MM.1S (cell line): ENCODE measurements around the gene HIPK1.

Experiments used
- DNase-seq: peaks from one replicate; pipeline ENCODE4 v3.0.0-alpha.2; 2015
- H2AFZ ChIP-seq: fragments of 300-600 bp; sonication (generic); 2 replicates; pipeline ENCODE4 v1.6.0; 2016; ENCODE audit warnings: antibody characterized with exemption, low read length
- H3F3A ChIP-seq: fragments of 300-600 bp; sonication (generic); 2 replicates; pipeline ENCODE4 v1.6.1; 2016; ENCODE audit warnings: mild to moderate bottlenecking, antibody characterized with exemption, low read length, moderate library complexity, mixed read lengths; ENCODE audit not compliant: insufficient read depth
- H3K27ac ChIP-seq: fragments of 300-600 bp; sonication (generic); 2 replicates; pipeline ENCODE4 v1.5.1; 2016; ENCODE audit warnings: mild to moderate bottlenecking, low read length
- H3K27me3 ChIP-seq: fragments of 300-600 bp; sonication (generic); replicated peaks from 2 replicates; pipeline ENCODE4 v1.6.0; 2016; ENCODE audit warnings: low read length; ENCODE audit not compliant: insufficient read depth
- H3K36me3 ChIP-seq: fragments of 300-600 bp; sonication (generic); replicated peaks from 2 replicates; pipeline ENCODE4 v1.6.1; 2016; ENCODE audit warnings: mild to moderate bottlenecking, low read length, mixed read lengths; ENCODE audit not compliant: insufficient read depth
- H3K4me1 ChIP-seq: fragments of 300-600 bp; sonication (generic); 2 replicates; pipeline ENCODE4 v1.6.1; 2016; ENCODE audit warnings: low read length, mixed read lengths
- H3K4me2 ChIP-seq: fragments of 300-600 bp; sonication (generic); 2 replicates; pipeline ENCODE4 v1.6.0; 2016; ENCODE audit warnings: low read depth, low read length
- H3K4me3 ChIP-seq: fragments of 300-600 bp; sonication (generic); 2 replicates; pipeline ENCODE4 v1.5.1; 2016; ENCODE audit warnings: low read length, mixed read lengths
- H3K79me2 ChIP-seq: fragments of 300-600 bp; sonication (generic); 2 replicates; pipeline ENCODE4 v1.6.1; 2016; ENCODE audit warnings: mixed run types, low read length, mixed read lengths
- H3K9ac ChIP-seq: fragments of 300-600 bp; sonication (generic); 2 replicates; pipeline ENCODE4 v1.6.1; 2016; ENCODE audit warnings: low read length, mixed read lengths
- H3K9me2 ChIP-seq: fragments of 300-600 bp; sonication (generic); replicated peaks from 2 replicates; pipeline ENCODE4 v1.6.1; 2016; ENCODE audit warnings: mild to moderate bottlenecking, low read length, mixed read lengths; ENCODE audit not compliant: insufficient read depth
- H3K9me3 ChIP-seq: fragments of 300-600 bp; sonication (generic); replicated peaks from 2 replicates; pipeline ENCODE4 v1.6.1; 2016; ENCODE audit warnings: mild to moderate bottlenecking, low read length, mixed read lengths; ENCODE audit not compliant: insufficient read depth
- H4K20me1 ChIP-seq: fragments of 300-600 bp; sonication (generic); 2 replicates; pipeline ENCODE4 v1.6.1; 2016; ENCODE audit warnings: mild to moderate bottlenecking, low read length, moderate library complexity, mixed read lengths; ENCODE audit not compliant: insufficient read depth
- CTCF ChIP-seq: fragments of 300-600 bp; sonication (generic); IDR thresholded peaks from 2 replicates; pipeline ENCODE4 v1.5.1; 2016; ENCODE audit warnings: antibody characterized with exemption, low read length, mixed read lengths
- EZH2 ChIP-seq: fragments of 300-600 bp; sonication (generic); optimal IDR thresholded peaks from 2 replicates; pipeline ENCODE3; 2017; ENCODE audit warnings: low read depth, mild to moderate bottlenecking, antibody characterized with exemption, low read length, mixed read lengths
- EZH2phosphoT487 ChIP-seq: fragments of 300-600 bp; sonication (generic); IDR thresholded peaks from 2 replicates; pipeline ENCODE4 v1.6.1; 2018; ENCODE audit warnings: antibody characterized with exemption, low read length

Gene HIPK1

GRCh38 chr1:113965703-113966412 lies 36.7 kb downstream of the HIPK1 start:
- TF ChIP-seq EZH2phosphoT487: no peak
- TF ChIP-seq EZH2: no peak
- no peak for TF ChIP-seq CTCF
- no peaks in the 10 kb centered on the region for H3F3A ChIP-seq
- no peak overlapping the region for H2AFZ ChIP-seq
- H4K20me1 ChIP-seq: no peaks in the 10 kb centered on the region
- H3K36me3 ChIP-seq: no peaks in the 10 kb centered on the region; the same call in 1 of the 2 replicates
- H3K4me1 ChIP-seq: no peaks in the 10 kb centered on the region
- H3K27ac ChIP-seq: no peak overlapping the region
- no peak for DNase-seq
- no peak overlapping the region for H3K4me2 ChIP-seq
- no peaks in the 10 kb centered on the region for H3K79me2 ChIP-seq
- H3K9me2 ChIP-seq: no peaks in the 10 kb centered on the region
- H3K9ac ChIP-seq: no peak overlapping the region
- H3K4me3 ChIP-seq: no peak overlapping the region
- H3K27me3 ChIP-seq: no peaks in the 10 kb centered on the region
- no peaks in the 10 kb centered on the region for H3K9me3 ChIP-seq

GRCh38 chr1:113972954-113973353 lies 43.8 kb downstream of the HIPK1 start:
- no peaks in the 10 kb centered on the region; the same call in 1 of the 2 replicates for H4K20me1 ChIP-seq
- no peak overlapping the region for H2AFZ ChIP-seq
- H3F3A ChIP-seq: no peaks in the 10 kb centered on the region
- no peak overlapping the region for H3K4me2 ChIP-seq
- H3K9me3 ChIP-seq: no peaks in the 10 kb centered on the region
- no peaks in the 10 kb centered on the region for H3K27me3 ChIP-seq
- H3K79me2 ChIP-seq: no peaks in the 10 kb centered on the region
- H3K36me3 ChIP-seq: no peaks in the 10 kb centered on the region
- H3K9me2 ChIP-seq: no peaks in the 10 kb centered on the region
- TF ChIP-seq EZH2: no peak
- TF ChIP-seq CTCF: no peak
- H3K9ac ChIP-seq: no peak overlapping the region
- no peaks in the 10 kb centered on the region for H3K4me1 ChIP-seq
- DNase-seq: no peak
- no peak overlapping the region for H3K4me3 ChIP-seq
- H3K27ac ChIP-seq: no peak overlapping the region

- H3K9ac ChIP-seq: no peak overlapping the region
- H3F3A ChIP-seq: no peaks in the 10 kb centered on the region
- no peaks in the 10 kb centered on the region for H3K27me3 ChIP-seq
- H3K4me1 ChIP-seq: no peaks in the 10 kb centered on the region
- H3K9me2 ChIP-seq: no peaks in the 10 kb centered on the region
- H4K20me1 ChIP-seq: no peaks in the 10 kb centered on the region; the same call in 1 of the 2 replicates
- no peaks in the 10 kb centered on the region for H3K79me2 ChIP-seq
- H3K4me3 ChIP-seq: no peak overlapping the region
- no peak overlapping the region for H3K4me2 ChIP-seq
- no peak overlapping the region for H2AFZ ChIP-seq
- DNase-seq: no peak
- H3K36me3 ChIP-seq: no peaks in the 10 kb centered on the region
- H3K27ac ChIP-seq: no peak overlapping the region
- H3K9me3 ChIP-seq: no peaks in the 10 kb centered on the region
- TF ChIP-seq EZH2 (no peak), CTCF (no peak), EZH2phosphoT487 (no peak)
Observed at GRCh38 chr1:113975211-113975895, 46.2 kb downstream of the HIPK1 start.
